Calu3 (cell line): ENCODE measurements around the gene ATPAF2. TPM values are rescaled to one million over a fixed set of nuclear protein-coding genes. Genes with fewer than 3 reads are reported as not detected.

Source experiments
- BruUV-seq: library from RNA; stranded (reverse); fragments of 400-500 nt; replicated peaks from 2 replicates; lab custom pipeline; 2021; lab: Mats Ljungman, UMichigan
- CTCF ChIA-PET: fragments of 300-600 bp; sonication (Branson Sonifier 250); formaldehyde crosslinking; loops from one replicate; lab custom pipeline; 2022; ENCODE audit warnings: antibody characterized with exemption; lab: Charles Lee
- DNase-seq: peaks from one replicate; pipeline ENCODE4 v3.0.0; 2022
- H3K27ac Mint-ChIP-seq: one replicate; pipeline ENCODE4 v1.8.0; 2022; ENCODE audit warnings: mixed read lengths; ENCODE audit not compliant: unreplicated experiment
- H3K27me3 Mint-ChIP-seq: one replicate; pipeline ENCODE4 v1.8.0; 2022; ENCODE audit warnings: mixed read lengths; ENCODE audit not compliant: unreplicated experiment
- H3K36me3 Mint-ChIP-seq: one replicate; pipeline ENCODE4 v1.8.0; 2022; ENCODE audit warnings: mild to moderate bottlenecking, moderate library complexity, mixed read lengths; ENCODE audit not compliant: insufficient read depth, unreplicated experiment
- H3K4me1 Mint-ChIP-seq: one replicate; pipeline ENCODE4 v1.8.0; 2022; ENCODE audit warnings: mild to moderate bottlenecking, low read depth, mixed read lengths; ENCODE audit not compliant: unreplicated experiment
- H3K4me3 Mint-ChIP-seq: one replicate; pipeline ENCODE4 v1.8.0; 2022; ENCODE audit warnings: mild to moderate bottlenecking, low read depth, moderate library complexity, mixed read lengths; ENCODE audit not compliant: unreplicated experiment
- H3K9me3 Mint-ChIP-seq: one replicate; pipeline ENCODE4 v1.8.0; 2022; ENCODE audit warnings: low read depth, mixed read lengths; ENCODE audit not compliant: unreplicated experiment
- intact Hi-C: fragments of 100-400 bp; cut with micrococcal nuclease; formaldehyde crosslinking; loops from one replicate; pipeline ENCODE4 v1.10.0; 2022; ENCODE audit not compliant: unreplicated experiment
- total RNA-seq: library from RNA; stranded (reverse); gene quantifications from 2 replicates; pipeline ENCODE4 v1.2.3, GENCODE V29; 2022
- TF ChIP-seq, protein P1 (sequence below): fragments of 200-600 bp; IDR thresholded peaks from one replicate; pipeline ENCODE4 v1.8.0; 2022; ENCODE audit warnings: antibody characterized with exemption; ENCODE audit not compliant: unreplicated experiment

The ATPAF2 gene
- total RNA-seq, 1 experiment from 2014 or later: 17.7 TPM

DNA sequence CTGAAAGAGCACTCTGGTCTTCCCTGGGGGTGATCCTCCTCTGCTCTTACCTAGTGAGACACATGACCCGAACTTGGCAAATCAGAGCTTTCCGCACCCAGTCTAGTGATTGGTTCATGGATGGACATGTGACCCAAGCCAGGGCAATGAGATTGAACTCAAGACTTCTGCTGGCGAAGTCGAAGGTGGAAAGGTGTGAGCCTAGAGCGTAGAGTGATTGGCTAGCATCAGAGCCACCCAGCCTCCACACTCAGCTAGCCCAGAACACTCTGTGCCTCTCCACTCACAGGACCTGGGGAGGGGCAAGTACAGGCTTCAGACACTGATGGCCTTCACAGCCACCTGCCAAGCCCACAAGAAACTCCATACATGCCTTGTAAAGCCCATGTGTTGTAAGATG is 17.6 kb downstream of the ATPAF2 start:
- Mint-ChIP-seq H3K9me3 (no peaks in the 10 kb centered on the region), H3K27me3 (no peaks in the 10 kb centered on the region), H3K4me3 (no peak overlapping the region), H3K4me1 (no peaks in the 10 kb centered on the region), H3K27ac (no peak overlapping the region), H3K36me3 (no peaks in the 10 kb centered on the region)
- no peak for DNase-seq
- TF ChIP-seq, protein P1, sequence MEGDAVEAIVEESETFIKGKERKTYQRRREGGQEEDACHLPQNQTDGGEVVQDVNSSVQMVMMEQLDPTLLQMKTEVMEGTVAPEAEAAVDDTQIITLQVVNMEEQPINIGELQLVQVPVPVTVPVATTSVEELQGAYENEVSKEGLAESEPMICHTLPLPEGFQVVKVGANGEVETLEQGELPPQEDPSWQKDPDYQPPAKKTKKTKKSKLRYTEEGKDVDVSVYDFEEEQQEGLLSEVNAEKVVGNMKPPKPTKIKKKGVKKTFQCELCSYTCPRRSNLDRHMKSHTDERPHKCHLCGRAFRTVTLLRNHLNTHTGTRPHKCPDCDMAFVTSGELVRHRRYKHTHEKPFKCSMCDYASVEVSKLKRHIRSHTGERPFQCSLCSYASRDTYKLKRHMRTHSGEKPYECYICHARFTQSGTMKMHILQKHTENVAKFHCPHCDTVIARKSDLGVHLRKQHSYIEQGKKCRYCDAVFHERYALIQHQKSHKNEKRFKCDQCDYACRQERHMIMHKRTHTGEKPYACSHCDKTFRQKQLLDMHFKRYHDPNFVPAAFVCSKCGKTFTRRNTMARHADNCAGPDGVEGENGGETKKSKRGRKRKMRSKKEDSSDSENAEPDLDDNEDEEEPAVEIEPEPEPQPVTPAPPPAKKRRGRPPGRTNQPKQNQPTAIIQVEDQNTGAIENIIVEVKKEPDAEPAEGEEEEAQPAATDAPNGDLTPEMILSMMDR: no peak
- BruUV-seq: no TSS peak
- intact Hi-C loops: no loop called here
- CTCF ChIA-PET: no interaction called here

- CTCF ChIA-PET: no interaction called here
- intact Hi-C loops: no loop called here
Measured at GRCh38 chr17:18020971-18021370, 18.0 kb downstream of the ATPAF2 start.

GRCh38 chr17:18019838-18020154 is 19.2 kb downstream of the ATPAF2 start:
- Mint-ChIP-seq H3K27me3 (no peaks in the 10 kb centered on the region), H3K9me3 (no peaks in the 10 kb centered on the region), H3K27ac (no peak overlapping the region), H3K4me1 (no peaks in the 10 kb centered on the region), H3K36me3 (no peaks in the 10 kb centered on the region), H3K4me3 (no peak overlapping the region)
- TF ChIP-seq, protein P1: no peak
- intact Hi-C loops: no loop called here
- CTCF ChIA-PET: no interaction called here
- no TSS peak for BruUV-seq
- DNase-seq: no peak

More at GRCh38 chr17:18020971-18021370, 18.0 kb downstream of the ATPAF2 start:
- TF ChIP-seq, protein P1: no peak
- Mint-ChIP-seq H3K27ac (no peak overlapping the region), H3K9me3 (no peaks in the 10 kb centered on the region), H3K4me1 (no peaks in the 10 kb centered on the region), H3K27me3 (no peaks in the 10 kb centered on the region), H3K36me3 (no peaks in the 10 kb centered on the region), H3K4me3 (no peak overlapping the region)
- no TSS peak for BruUV-seq
- DNase-seq: no peak

GRCh38 chr17:18018411-18018921 is 20.5 kb downstream of the ATPAF2 start:
- no peak overlapping the region for H3K27ac Mint-ChIP-seq
- H3K4me3 Mint-ChIP-seq: no peak overlapping the region
- TF ChIP-seq, protein P1: no peak
- no peaks in the 10 kb centered on the region for H3K27me3 Mint-ChIP-seq
- H3K9me3 Mint-ChIP-seq: no peaks in the 10 kb centered on the region
- no peak for DNase-seq
- no TSS peak for BruUV-seq
- intact Hi-C loops: no loop called here
- no peaks in the 10 kb centered on the region for H3K36me3 Mint-ChIP-seq
- no peaks in the 10 kb centered on the region for H3K4me1 Mint-ChIP-seq
- CTCF ChIA-PET: no interaction called here
